Ascending aorta (tissue), 2 donors: Measurements from ENCODE around the gene SULT1E1. TPM values are rescaled to one million over a fixed set of nuclear protein-coding genes. Genes with fewer than 3 reads are reported as not detected.

Experiments used
- DNase-seq, 2 donors: peaks; one replicate each; pipeline ENCODE4 v3.0.0-alpha.2; 2019; ENCODE audit warnings: low spot score in 2 of 2
- H3K27ac ChIP-seq, 2 donors: fragments of 200-600 bp; sonication (generic); one replicate each; pipeline ENCODE4 v1.5.1; 2016 to 2017; ENCODE audit warnings: mild to moderate bottlenecking in 1 of 2
- H3K27me3 ChIP-seq: fragments of 200-600 bp; sonication (generic); one replicate; pipeline ENCODE4 v1.5.1; 2017
- H3K36me3 ChIP-seq, 2 donors: fragments of 200-600 bp; sonication (generic); one replicate each; pipeline ENCODE4 v1.5.1; 2016
- H3K4me1 ChIP-seq, 2 donors: fragments of 200-600 bp; sonication (generic); one replicate each; pipeline ENCODE4 v1.5.1; 2016 to 2017; ENCODE audit warnings: mild to moderate bottlenecking in 1 of 2
- H3K4me3 ChIP-seq, 2 donors: fragments of 200-600 bp; sonication (generic); one replicate each; pipeline ENCODE4 v1.5.1; 2016 to 2017; ENCODE audit warnings: mild to moderate bottlenecking in 1 of 2
- H3K9me3 ChIP-seq, 2 donors: fragments of 200-600 bp; sonication (generic); one replicate each; pipeline ENCODE4 v1.5.1; 2016
- intact Hi-C: fragments of 100-400 bp; cut with DNase I; formaldehyde crosslinking; loops from one replicate; pipeline ENCODE4 v1.15.1; 2023
- total RNA-seq: library from RNA; depleted of rRNA; stranded (reverse); fragments of >200 nt; gene quantifications from one replicate; pipeline ENCODE4 v1.1.0, GENCODE V29; 2016
- TF ChIP-seq, protein P1 (sequence below), 3 experiments: fragments of 200-600 bp in 2 of 3; fragments of 450-650 bp in 1 of 3; sonication (generic) in 2 of 3; IDR thresholded peaks; one replicate each; pipeline ENCODE4 v1.5.1; 2016 to 2019; ENCODE audit warnings: antibody characterized with exemption in 3 of 3, mild to moderate bottlenecking in 1 of 3, moderate library complexity in 1 of 3

The SULT1E1 gene
- total RNA-seq, 1 donor from 2014 or later: not detected

DNA sequence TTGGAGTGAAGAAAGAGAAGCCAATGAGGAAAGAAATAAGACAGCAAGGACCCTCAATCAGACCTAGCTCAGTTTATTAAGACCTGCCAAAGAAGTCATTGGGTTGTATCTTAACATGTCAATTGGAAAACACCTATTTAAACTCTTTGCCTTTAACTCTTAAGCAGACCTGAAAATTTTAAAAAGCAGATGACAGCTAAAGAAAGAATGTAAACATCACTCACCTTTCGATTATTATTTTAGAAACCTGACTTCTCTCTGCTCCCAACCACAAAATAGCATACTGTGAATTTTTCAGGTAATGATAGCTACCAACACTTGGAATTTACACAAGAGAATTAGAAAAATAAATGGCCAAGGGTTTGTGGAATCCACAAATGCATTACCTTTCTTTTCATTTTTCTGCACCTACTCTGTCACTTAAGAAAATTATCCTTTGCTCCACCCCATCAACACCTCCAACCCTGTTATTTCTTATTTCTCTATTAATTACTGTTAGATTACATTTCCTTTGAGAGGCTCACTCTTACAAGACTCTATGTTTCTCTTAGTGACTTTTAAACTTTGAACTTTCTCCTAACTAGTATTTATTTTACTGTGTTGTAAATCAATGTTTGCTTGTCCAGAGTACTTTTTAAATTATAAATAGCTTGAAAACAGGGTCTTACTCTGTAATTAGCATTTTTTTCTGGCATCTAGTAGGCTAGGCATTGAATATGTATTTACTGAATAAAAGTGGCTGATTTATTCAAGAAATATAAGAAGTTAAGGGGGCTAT is 765 bp upstream of the SULT1E1 start:
- no peaks in the 10 kb centered on the region for H3K36me3 ChIP-seq
- no peak overlapping the region for H3K4me3 ChIP-seq
- no peak overlapping the region for H3K27ac ChIP-seq
- TF ChIP-seq, protein P1, sequence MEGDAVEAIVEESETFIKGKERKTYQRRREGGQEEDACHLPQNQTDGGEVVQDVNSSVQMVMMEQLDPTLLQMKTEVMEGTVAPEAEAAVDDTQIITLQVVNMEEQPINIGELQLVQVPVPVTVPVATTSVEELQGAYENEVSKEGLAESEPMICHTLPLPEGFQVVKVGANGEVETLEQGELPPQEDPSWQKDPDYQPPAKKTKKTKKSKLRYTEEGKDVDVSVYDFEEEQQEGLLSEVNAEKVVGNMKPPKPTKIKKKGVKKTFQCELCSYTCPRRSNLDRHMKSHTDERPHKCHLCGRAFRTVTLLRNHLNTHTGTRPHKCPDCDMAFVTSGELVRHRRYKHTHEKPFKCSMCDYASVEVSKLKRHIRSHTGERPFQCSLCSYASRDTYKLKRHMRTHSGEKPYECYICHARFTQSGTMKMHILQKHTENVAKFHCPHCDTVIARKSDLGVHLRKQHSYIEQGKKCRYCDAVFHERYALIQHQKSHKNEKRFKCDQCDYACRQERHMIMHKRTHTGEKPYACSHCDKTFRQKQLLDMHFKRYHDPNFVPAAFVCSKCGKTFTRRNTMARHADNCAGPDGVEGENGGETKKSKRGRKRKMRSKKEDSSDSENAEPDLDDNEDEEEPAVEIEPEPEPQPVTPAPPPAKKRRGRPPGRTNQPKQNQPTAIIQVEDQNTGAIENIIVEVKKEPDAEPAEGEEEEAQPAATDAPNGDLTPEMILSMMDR (IDR thresholded peaks at IDR 0.05): no peak
- no peak for DNase-seq
- no peaks in the 10 kb centered on the region for H3K4me1 ChIP-seq
- no peaks in the 10 kb centered on the region for H3K9me3 ChIP-seq
- H3K27me3 ChIP-seq: no peaks in the 10 kb centered on the region
- intact Hi-C loops: no loop called here

DNA sequence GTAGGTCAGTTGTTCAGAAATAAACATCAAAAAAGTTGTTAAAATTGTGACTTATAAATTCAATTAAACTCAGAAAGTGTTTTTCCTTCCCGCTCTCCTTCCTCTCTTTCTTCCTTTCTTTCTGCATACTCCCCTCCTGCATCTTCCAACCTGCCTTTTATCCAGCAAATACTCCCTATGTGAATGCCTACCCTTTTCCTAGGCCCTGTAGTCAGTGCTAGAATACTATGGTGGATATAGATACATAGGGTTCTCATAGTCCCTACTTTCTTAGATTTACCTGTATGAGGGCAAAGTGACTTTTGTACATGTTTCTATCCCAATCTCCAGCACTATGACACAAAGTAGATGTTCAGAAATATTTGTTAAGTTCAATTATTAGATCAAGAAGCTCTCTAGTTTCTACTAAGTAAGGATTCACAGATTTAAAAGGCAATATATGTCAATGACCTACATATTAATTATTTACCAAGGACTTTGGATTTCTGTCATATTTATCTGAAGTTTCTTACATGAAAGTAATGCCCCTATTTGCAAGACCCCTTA is 732 bp downstream of the SULT1E1 start:
- intact Hi-C loops: no loop called here
- no peak overlapping the region for H3K27ac ChIP-seq
- H3K36me3 ChIP-seq: no peaks in the 10 kb centered on the region
- no peaks in the 10 kb centered on the region for H3K9me3 ChIP-seq
- H3K4me1 ChIP-seq: no peaks in the 10 kb centered on the region
- TF ChIP-seq, protein P1 (IDR thresholded peaks at IDR 0.05): no peak
- H3K27me3 ChIP-seq: no peaks in the 10 kb centered on the region
- H3K4me3 ChIP-seq: no peak overlapping the region
- no peak for DNase-seq

DNA sequence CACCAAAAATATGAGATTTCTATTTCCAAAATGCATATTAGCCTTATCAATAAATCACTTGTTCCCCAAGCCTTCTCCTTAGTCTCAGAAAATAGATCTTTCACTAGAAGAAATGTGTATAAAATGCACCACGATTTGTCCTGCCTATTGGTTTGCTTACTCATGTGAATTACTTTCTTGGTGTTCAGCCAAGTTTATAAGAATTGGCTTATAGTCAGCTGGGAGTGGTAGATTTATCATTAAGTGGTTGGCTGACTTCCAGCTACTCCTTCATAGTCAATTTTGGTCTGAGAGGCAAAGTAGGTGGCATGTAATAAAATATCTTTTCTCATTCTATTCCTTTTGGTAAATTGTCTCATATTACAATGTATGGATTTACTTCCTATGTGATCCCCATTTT is 1.3 kb downstream of the SULT1E1 start:
- Histone ChIP-seq H3K4me3 (no peak overlapping the region), H3K36me3 (no peaks in the 10 kb centered on the region), H3K4me1 (no peaks in the 10 kb centered on the region), H3K27me3 (no peaks in the 10 kb centered on the region), H3K9me3 (no peaks in the 10 kb centered on the region), H3K27ac (no peak overlapping the region)
- intact Hi-C loops: no loop called here
- TF ChIP-seq, protein P1 (IDR thresholded peaks at IDR 0.05): no peak
- no peak for DNase-seq

DNA sequence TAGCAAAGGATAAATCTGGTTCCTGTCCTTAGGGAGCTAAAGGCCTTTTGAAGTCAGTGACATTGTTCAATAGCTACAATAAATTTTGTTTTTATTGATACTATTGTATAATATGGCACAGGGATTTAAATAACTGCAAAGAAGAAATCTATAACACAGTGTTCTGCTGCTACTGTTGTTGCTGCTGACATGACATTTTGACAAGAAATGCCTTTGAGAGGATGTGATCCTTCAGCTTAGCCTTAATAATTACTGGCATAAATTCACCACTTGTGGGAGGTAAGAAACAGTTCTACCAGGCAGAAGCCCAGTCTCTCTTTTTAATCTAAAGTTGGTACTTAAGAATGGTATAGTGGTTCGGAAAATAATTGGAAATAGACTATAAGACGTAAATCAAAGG is 4.1 kb downstream of the SULT1E1 start:
- intact Hi-C loops: no loop called here

DNA sequence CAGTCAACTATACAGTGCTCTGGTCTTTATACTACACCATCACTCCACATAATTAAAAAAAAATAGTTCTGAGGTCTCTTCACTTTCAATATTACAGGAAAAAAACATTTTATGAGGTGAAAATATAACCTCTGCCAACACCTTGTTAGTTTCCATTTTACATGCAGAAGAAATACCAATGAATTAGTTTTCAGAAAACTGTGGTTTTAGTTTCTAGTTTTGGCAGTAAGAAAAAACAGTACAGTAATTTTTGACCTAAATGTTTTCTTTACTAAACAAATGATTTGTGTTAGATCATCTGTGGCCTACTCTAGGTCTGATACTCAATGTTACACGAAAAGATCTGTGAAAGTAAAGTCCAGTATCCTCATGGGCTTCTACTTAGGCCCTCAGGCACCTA is 10.0 kb downstream of the SULT1E1 start:
- TF ChIP-seq, protein P1 (IDR thresholded peaks at IDR 0.05): no peak

More for the DNA sequence above, 4.1 kb downstream of the SULT1E1 start:
- DNase-seq: no peak
- no peak overlapping the region for H3K4me3 ChIP-seq
- TF ChIP-seq, protein P1 (IDR thresholded peaks at IDR 0.05): no peak
- no peaks in the 10 kb centered on the region for H3K4me1 ChIP-seq
- H3K9me3 ChIP-seq: no peaks in the 10 kb centered on the region
- no peaks in the 10 kb centered on the region for H3K36me3 ChIP-seq
- H3K27me3 ChIP-seq: no peaks in the 10 kb centered on the region
- H3K27ac ChIP-seq: no peak overlapping the region

More for the DNA sequence above, 10.0 kb downstream of the SULT1E1 start:
- Histone ChIP-seq H3K4me3 (no peak overlapping the region), H3K27me3 (no peaks in the 10 kb centered on the region), H3K27ac (no peak overlapping the region), H3K9me3 (no peaks in the 10 kb centered on the region), H3K36me3 (no peaks in the 10 kb centered on the region), H3K4me1 (no peaks in the 10 kb centered on the region)
- intact Hi-C loops: no loop called here
- no peak for DNase-seq
